ENCODE results near the gene SPIRE2.

- no peak for TF ChIP-seq POLR2A (IDR thresholded peaks at IDR 0.05; ENCODE audit: low read length)
- TF ChIP-seq GATA1 (IDR thresholded peaks at IDR 0.05; ENCODE audit: low read depth, low read length) = no peak
These were observed 91.5 kb downstream of the SPIRE2 start for GRCh38 chr16:89919535-89920406.
